Suprapubic skin (tissue), 3 donors: Measurements from ENCODE around the gene AQP3.

Experiments used
- EP300 ChIP-seq: sonication (generic); formaldehyde crosslinking; IDR thresholded peaks from one replicate; pipeline ENCODE4 v1.6.1; 2017; ENCODE audit warnings: antibody characterized with exemption
- POLR2A ChIP-seq, 2 donors: fragments of 450-650 bp; IDR thresholded peaks; one replicate each; pipeline ENCODE4 v1.6.1; 2017; ENCODE audit warnings: antibody characterized with exemption in 2 of 2, mild to moderate bottlenecking in 2 of 2, moderate library complexity in 2 of 2
- TF ChIP-seq, protein P1 (sequence below), 2 donors: fragments of 200-600 bp in 1 of 2; fragments of 450-650 bp in 1 of 2; sonication (generic) in 1 of 2; IDR thresholded peaks; one replicate each; pipeline ENCODE4 v1.5.1; 2016 to 2019; ENCODE audit warnings: antibody characterized with exemption in 2 of 2, mild to moderate bottlenecking in 1 of 2, moderate library complexity in 1 of 2

- TF ChIP-seq POLR2A (IDR thresholded peaks at IDR 0.05): no peak
- TF ChIP-seq, protein P1, sequence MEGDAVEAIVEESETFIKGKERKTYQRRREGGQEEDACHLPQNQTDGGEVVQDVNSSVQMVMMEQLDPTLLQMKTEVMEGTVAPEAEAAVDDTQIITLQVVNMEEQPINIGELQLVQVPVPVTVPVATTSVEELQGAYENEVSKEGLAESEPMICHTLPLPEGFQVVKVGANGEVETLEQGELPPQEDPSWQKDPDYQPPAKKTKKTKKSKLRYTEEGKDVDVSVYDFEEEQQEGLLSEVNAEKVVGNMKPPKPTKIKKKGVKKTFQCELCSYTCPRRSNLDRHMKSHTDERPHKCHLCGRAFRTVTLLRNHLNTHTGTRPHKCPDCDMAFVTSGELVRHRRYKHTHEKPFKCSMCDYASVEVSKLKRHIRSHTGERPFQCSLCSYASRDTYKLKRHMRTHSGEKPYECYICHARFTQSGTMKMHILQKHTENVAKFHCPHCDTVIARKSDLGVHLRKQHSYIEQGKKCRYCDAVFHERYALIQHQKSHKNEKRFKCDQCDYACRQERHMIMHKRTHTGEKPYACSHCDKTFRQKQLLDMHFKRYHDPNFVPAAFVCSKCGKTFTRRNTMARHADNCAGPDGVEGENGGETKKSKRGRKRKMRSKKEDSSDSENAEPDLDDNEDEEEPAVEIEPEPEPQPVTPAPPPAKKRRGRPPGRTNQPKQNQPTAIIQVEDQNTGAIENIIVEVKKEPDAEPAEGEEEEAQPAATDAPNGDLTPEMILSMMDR (IDR thresholded peaks at IDR 0.05): no peak
- no peak for TF ChIP-seq EP300
Observed at GRCh38 chr9:33433871-33434270, 13.5 kb downstream of the AQP3 start.
